PC-3 (cell line): ENCODE data around the gene TTLL12. TPM values are rescaled to one million over a fixed set of nuclear protein-coding genes. Genes with fewer than 3 reads are reported as not detected.

Experiments
- ATAC-seq: fragments of 200-7000 bp; cut with Tn5 transposase; 2 replicates; pipeline ENCODE4 v1.9.1; 2020; ENCODE audit warnings: mild to moderate bottlenecking, moderate library complexity
- BruUV-seq: library from RNA; stranded (reverse); fragments of 400-500 nt; replicated peaks from 2 replicates; lab custom pipeline; 2021; lab: Mats Ljungman, UMichigan
- CTCF ChIA-PET: fragments of 300-600 bp; sonication (Branson Sonifier 250); formaldehyde crosslinking; loops from one replicate; lab custom pipeline; 2022; ENCODE audit warnings: antibody characterized with exemption; lab: Charles Lee
- POLR2A ChIA-PET: fragments of 300-600 bp; sonication (Branson Sonifier 250); formaldehyde crosslinking; loops from one replicate; lab custom pipeline; 2022; ENCODE audit warnings: antibody characterized with exemption; ENCODE audit not compliant: unreplicated experiment; lab: Charles Lee
- DNase-seq: peaks from one replicate; pipeline ENCODE4 v3.0.0-alpha.2; 2015
- H2AFZ ChIP-seq: fragments of 300-600 bp; sonication (generic); 2 replicates; pipeline ENCODE4 v1.6.0; 2016; ENCODE audit warnings: antibody characterized with exemption, low read length
- H3F3A ChIP-seq: fragments of 300-600 bp; sonication (generic); one replicate; pipeline ENCODE4 v1.6.0; 2017; ENCODE audit warnings: antibody characterized with exemption, low read length, control low read depth, mild to moderate bottlenecking; ENCODE audit not compliant: unreplicated experiment
- H3K27ac ChIP-seq: fragments of 300-600 bp; sonication (generic); 2 replicates; pipeline ENCODE4 v1.5.1; 2016; ENCODE audit warnings: mild to moderate bottlenecking, low read length
- H3K27me3 ChIP-seq: fragments of 300-600 bp; sonication (generic); 2 replicates; pipeline ENCODE4 v1.6.1; 2016; ENCODE audit warnings: low read length, mixed read lengths
- H3K36me3 ChIP-seq: fragments of 300-600 bp; sonication (generic); 2 replicates; pipeline ENCODE4 v1.6.1; 2016; ENCODE audit warnings: low read depth, mixed run types, low read length, mixed read lengths
- H3K4me1 ChIP-seq: fragments of 300-600 bp; sonication (generic); 2 replicates; pipeline ENCODE4 v1.5.1; 2016; ENCODE audit warnings: low read length; ENCODE audit not compliant: insufficient read depth
- H3K4me2 ChIP-seq: fragments of 300-600 bp; sonication (generic); 2 replicates; pipeline ENCODE4 v1.6.0; 2016; ENCODE audit warnings: low read length
- H3K4me3 ChIP-seq: fragments of 300-600 bp; sonication (generic); 2 replicates; pipeline ENCODE4 v1.5.1; 2016; ENCODE audit warnings: mild to moderate bottlenecking, low read length, mixed read lengths
- H3K79me2 ChIP-seq: fragments of 300-600 bp; sonication (generic); 2 replicates; pipeline ENCODE4 v1.6.1; 2017; ENCODE audit warnings: low read length, mixed read lengths
- H3K9ac ChIP-seq: fragments of 300-600 bp; sonication (generic); 2 replicates; pipeline ENCODE4 v1.6.0; 2016; ENCODE audit warnings: mild to moderate bottlenecking, low read length
- H3K9me2 ChIP-seq: fragments of 300-600 bp; sonication (generic); replicated peaks from 2 replicates; pipeline ENCODE4 v1.6.1; 2016; ENCODE audit warnings: mixed run types, low read length, mixed read lengths
- H3K9me3 ChIP-seq: fragments of 300-600 bp; sonication (generic); 2 replicates; pipeline ENCODE4 v1.6.1; 2016; ENCODE audit warnings: low read length, mixed read lengths
- H4K20me1 ChIP-seq: fragments of 300-600 bp; sonication (generic); 2 replicates; pipeline ENCODE4 v1.6.1; 2016; ENCODE audit warnings: low read length, mixed read lengths
- CTCF ChIP-seq: fragments of 300-600 bp; sonication (generic); conservative IDR thresholded peaks from 2 replicates; pipeline ENCODE4 v1.5.1; 2017; ENCODE audit warnings: antibody characterized with exemption, low read depth, mild to moderate bottlenecking, low read length
- EZH2 ChIP-seq: fragments of 300-600 bp; sonication (generic); IDR thresholded peaks from one replicate; pipeline ENCODE4 v1.6.1; 2017; ENCODE audit warnings: antibody characterized with exemption, mild to moderate bottlenecking, low read length; ENCODE audit not compliant: unreplicated experiment
- EZH2phosphoT487 ChIP-seq: fragments of 300-600 bp; sonication (generic); IDR thresholded peaks from 2 replicates; pipeline ENCODE4 v1.6.1; 2018; ENCODE audit warnings: mild to moderate bottlenecking, antibody characterized with exemption, low read length, borderline replicate concordance
- intact Hi-C: fragments of 100-400 bp; cut with micrococcal nuclease; formaldehyde crosslinking; loops from 2 replicates; pipeline ENCODE4 v1.9.0; 2023
- total RNA-seq: library from RNA; depleted of rRNA; stranded (reverse); fragments of >200 nt; gene quantifications from 2 replicates; pipeline ENCODE4 v1.2.3, GENCODE V29; 2014

Gene TTLL12
- total RNA-seq, 1 experiment from 2014 or later = 48.9 TPM

GRCh38 chr22:43205261-43205691 lies 18.3 kb upstream of the TTLL12 start:
- intact Hi-C loops = no loop called here

GRCh38 chr22:43203471-43203981 lies 16.6 kb upstream of the TTLL12 start:
- no peaks in the 10 kb centered on the region for H3K9me2 ChIP-seq
- H3K79me2 ChIP-seq = no peaks in the 10 kb centered on the region
- no peaks in the 10 kb centered on the region for H3F3A ChIP-seq
- no peaks in the 10 kb centered on the region for H3K9me3 ChIP-seq
- H4K20me1 ChIP-seq = no peaks in the 10 kb centered on the region
- no peak overlapping the region for H2AFZ ChIP-seq
- no peak overlapping the region for H3K4me2 ChIP-seq
- H3K4me1 ChIP-seq = peaks cover 11% of the 10 kb centered on the region
- BruUV-seq = no TSS peak
- no peak overlapping the region for H3K9ac ChIP-seq
- TF ChIP-seq EZH2 = no peak
- TF ChIP-seq EZH2phosphoT487 = no peak
- no peak for TF ChIP-seq CTCF
- CTCF ChIA-PET = no interaction called here
- no peak overlapping the region for H3K4me3 ChIP-seq
- no peaks in the 10 kb centered on the region for H3K27me3 ChIP-seq
- no peaks in the 10 kb centered on the region for H3K36me3 ChIP-seq
- H3K27ac ChIP-seq = no peak overlapping the region
- DNase-seq = no peak
- no peak for ATAC-seq
- POLR2A ChIA-PET = no interaction called here
- intact Hi-C loops = no loop called here

More at GRCh38 chr22:43205261-43205691, 18.3 kb upstream of the TTLL12 start:
- Histone ChIP-seq H2AFZ (no peak overlapping the region), H3K36me3 (no peaks in the 10 kb centered on the region), H3K79me2 (no peaks in the 10 kb centered on the region), H3K9me3 (no peaks in the 10 kb centered on the region), H3K27ac (no peak overlapping the region), H3K4me2 (no peak overlapping the region), H3K9ac (no peak overlapping the region), H3K27me3 (no peaks in the 10 kb centered on the region), H3F3A (no peaks in the 10 kb centered on the region), H3K4me3 (no peak overlapping the region), H3K9me2 (no peaks in the 10 kb centered on the region), H3K4me1 (no peaks in the 10 kb centered on the region), H4K20me1 (no peaks in the 10 kb centered on the region)
- BruUV-seq = no TSS peak
- POLR2A ChIA-PET = no interaction called here
- DNase-seq = no peak
- CTCF ChIA-PET = no interaction called here
- no peak for ATAC-seq
- TF ChIP-seq EZH2 (no peak), EZH2phosphoT487 (no peak), CTCF (no peak)

DNA sequence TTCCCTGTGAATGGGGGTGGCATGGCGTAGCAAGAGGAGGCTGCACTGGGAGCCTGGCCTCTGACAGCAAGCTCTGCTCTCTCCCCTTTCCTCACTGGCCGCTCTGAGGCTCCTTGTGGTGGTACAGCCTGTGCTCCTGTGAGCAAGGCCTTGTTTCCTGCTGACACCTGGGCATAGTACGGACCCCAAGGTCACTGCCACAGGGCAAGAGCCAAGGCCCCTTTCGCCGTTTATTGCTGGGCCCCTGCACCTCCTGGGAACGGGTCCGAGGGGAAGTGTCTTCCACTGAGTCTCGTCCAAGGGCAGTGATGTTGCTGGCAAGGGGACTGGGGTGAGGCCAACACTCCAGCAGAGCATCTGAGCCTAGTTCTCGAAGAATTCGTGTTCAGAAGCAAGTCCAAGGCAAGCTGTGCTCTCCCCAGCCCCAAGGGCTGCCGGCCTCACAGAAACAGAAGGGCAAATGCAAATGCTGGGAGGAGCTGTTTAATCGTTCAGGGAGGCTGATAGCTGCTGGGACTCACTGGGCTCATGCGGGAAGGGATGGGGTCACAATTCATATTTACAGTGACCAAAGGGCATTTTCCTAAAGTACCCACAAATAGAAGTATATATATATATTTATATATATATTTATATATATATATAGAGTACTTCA lies 15.9 kb upstream of the TTLL12 start:
- Histone ChIP-seq H3K36me3 (no peaks in the 10 kb centered on the region), H3F3A (no peaks in the 10 kb centered on the region), H3K4me3 (no peak overlapping the region), H4K20me1 (no peaks in the 10 kb centered on the region), H2AFZ (no peak overlapping the region), H3K4me1 (peaks cover 12% of the 10 kb centered on the region), H3K27ac (no peak overlapping the region), H3K9me2 (no peaks in the 10 kb centered on the region), H3K9ac (no peak overlapping the region), H3K27me3 (no peaks in the 10 kb centered on the region), H3K9me3 (no peaks in the 10 kb centered on the region), H3K4me2 (no peak overlapping the region), H3K79me2 (no peaks in the 10 kb centered on the region)
- no peak for TF ChIP-seq CTCF
- no peak for TF ChIP-seq EZH2
- no peak for TF ChIP-seq EZH2phosphoT487
- DNase-seq = no peak
- BruUV-seq = no TSS peak
- POLR2A ChIA-PET = no interaction called here
- intact Hi-C loops = no loop called here
- ATAC-seq = no peak
- CTCF ChIA-PET = no interaction called here
